Skin epidermis (tissue), 12 donors: ENCODE results near the gene RTN4RL2.
A peak's percentile ranks its signal among the peaks of the same experiment; 100 is the strongest.

Experiments
- H3K27ac ChIP-seq, 21 experiments: fragments of 200-600 bp; sonication (generic) in 11 of 21; one replicate each; pipeline ENCODE4 v1.5.0; 2020; ENCODE audit warnings: mild to moderate bottlenecking in 3 of 21, inconsistent platforms in 2 of 21, moderate library complexity in 2 of 21
- H3K4me3 ChIP-seq, 7 experiments: fragments of 200-600 bp; sonication (generic) in 2 of 7; one replicate each; pipeline ENCODE4 v1.5.0; 2020; ENCODE audit warnings: inconsistent platforms in 2 of 7, mild to moderate bottlenecking in 2 of 7, moderate library complexity in 1 of 7

RTN4RL2 gene

GRCh38 chr11:57459164-57460021, 935 bp upstream of the RTN4RL2 start:
- Histone ChIP-seq H3K4me3 (peak overlapping the region; percentile 22 to 50 (median 41)), H3K27ac (peak overlapping the region in 1 of 21 experiments; percentile 50)

- Histone ChIP-seq H3K27ac (peak overlapping the region in 6 of 21 experiments; percentile 5 to 50 (median 26)), H3K4me3 (peak overlapping the region; percentile 30 to 50 (median 41))
Measured at GRCh38 chr11:57460758-57461749, 726 bp downstream of the RTN4RL2 start.

- H3K4me3 ChIP-seq: no peak overlapping the region
- no peak overlapping the region for H3K27ac ChIP-seq
Measured at GRCh38 chr11:57461841-57462489, 1.6 kb downstream of the RTN4RL2 start.

- Histone ChIP-seq H3K27ac (no peak overlapping the region), H3K4me3 (no peak overlapping the region)
Measured at GRCh38 chr11:57462597-57462996, 2.3 kb downstream of the RTN4RL2 start.

- no peak overlapping the region for H3K27ac ChIP-seq
- no peak overlapping the region for H3K4me3 ChIP-seq
Measured at GRCh38 chr11:57463671-57464538, 3.6 kb downstream of the RTN4RL2 start.

GRCh38 chr11:57464539-57465181, 4.3 kb downstream of the RTN4RL2 start:
- no peak overlapping the region for H3K4me3 ChIP-seq
- H3K27ac ChIP-seq: no peak overlapping the region

GRCh38 chr11:57466680-57467079, 6.4 kb downstream of the RTN4RL2 start:
- H3K27ac ChIP-seq: no peak overlapping the region
- H3K4me3 ChIP-seq: no peak overlapping the region

GRCh38 chr11:57467508-57468157, 7.3 kb downstream of the RTN4RL2 start:
- Histone ChIP-seq H3K4me3 (no peak overlapping the region), H3K27ac (no peak overlapping the region)

GRCh38 chr11:57468276-57468675, 7.9 kb downstream of the RTN4RL2 start:
- Histone ChIP-seq H3K4me3 (no peak overlapping the region), H3K27ac (no peak overlapping the region)

- H3K4me3 ChIP-seq: no peak overlapping the region
- no peak overlapping the region for H3K27ac ChIP-seq
Measured at GRCh38 chr11:57469268-57469667, 8.9 kb downstream of the RTN4RL2 start.

GRCh38 chr11:57471496-57471895, 11.2 kb downstream of the RTN4RL2 start:
- Histone ChIP-seq H3K4me3 (no peak overlapping the region), H3K27ac (no peak overlapping the region)

GRCh38 chr11:57473285-57473841, 13.0 kb downstream of the RTN4RL2 start:
- H3K27ac ChIP-seq: no peak overlapping the region

GRCh38 chr11:57474017-57474802, 13.9 kb downstream of the RTN4RL2 start:
- no peak overlapping the region for H3K4me3 ChIP-seq
- H3K27ac ChIP-seq: no peak overlapping the region

More at GRCh38 chr11:57473285-57473841, 13.0 kb downstream of the RTN4RL2 start:
- no peak overlapping the region for H3K4me3 ChIP-seq

GRCh38 chr11:57474803-57475115, 14.4 kb downstream of the RTN4RL2 start:
- Histone ChIP-seq H3K4me3 (no peak overlapping the region), H3K27ac (no peak overlapping the region)

GRCh38 chr11:57475191-57475590, 14.9 kb downstream of the RTN4RL2 start:
- no peak overlapping the region for H3K27ac ChIP-seq
- H3K4me3 ChIP-seq: no peak overlapping the region

GRCh38 chr11:57475671-57476046, 15.3 kb downstream of the RTN4RL2 start:
- Histone ChIP-seq H3K4me3 (peak overlapping the region in 3 of 7 experiments; percentile 23 to 47 (median 29)), H3K27ac (no peak overlapping the region)
